Endothelial cell of umbilical vein (primary cell): Measurements from ENCODE around the gene BLVRA.

ENCODE experiments used
- EZH2 ChIP-seq: IDR thresholded peaks from 2 replicates; pipeline ENCODE4 v1.6.1; 2012; ENCODE audit warnings: borderline replicate concordance, low read depth, mild to moderate bottlenecking, moderate library complexity, low read length, inconsistent platforms; ENCODE audit not compliant: severe bottlenecking
- FOS ChIP-seq: IDR thresholded peaks from 2 replicates; pipeline ENCODE4 v1.6.1; 2011; ENCODE audit warnings: mild to moderate bottlenecking, low read length, moderate library complexity, borderline replicate concordance; ENCODE audit not compliant: insufficient read depth
- GATA2 ChIP-seq: IDR thresholded peaks from 2 replicates; pipeline ENCODE4 v1.7.0; 2011; ENCODE audit warnings: low read depth, mild to moderate bottlenecking, moderate library complexity, mixed read lengths, low read length; ENCODE audit not compliant: insufficient read length, insufficient read depth
- JUN ChIP-seq: IDR thresholded peaks from 2 replicates; pipeline ENCODE4 v1.6.1; 2011; ENCODE audit warnings: borderline replicate concordance, low read depth; ENCODE audit not compliant: insufficient read length, insufficient read depth
- MYC ChIP-seq: IDR thresholded peaks from one replicate; pipeline ENCODE4 v1.6.1; 2011; ENCODE audit warnings: mild to moderate bottlenecking, low read depth, low read length
- POLR2A ChIP-seq: IDR thresholded peaks from 2 replicates; pipeline ENCODE4 v1.6.1; 2012; ENCODE audit warnings: low read depth, mild to moderate bottlenecking, control low read depth, low read length
- POLR2AphosphoS5 ChIP-seq: IDR thresholded peaks from 2 replicates; pipeline ENCODE4 v1.6.1; 2012; ENCODE audit warnings: low read depth, mild to moderate bottlenecking, control low read depth, low read length, moderate library complexity; ENCODE audit not compliant: insufficient read depth
- TF ChIP-seq, protein P1 (sequence below), 2 donors: IDR thresholded peaks; 1 replicate in 1 of 2; 2 replicates in 1 of 2; pipeline ENCODE4 v1.5.1; 2011; ENCODE audit warnings: low read length in 2 of 2, mild to moderate bottlenecking in 2 of 2, moderate library complexity in 2 of 2, control low read depth in 1 of 2, inconsistent platforms in 1 of 2, low read depth in 1 of 2; ENCODE audit not compliant: insufficient read depth in 1 of 2; ENCODE audit errors: extremely low read depth in 1 of 2
- TF ChIP-seq, protein P2 (sequence below): IDR thresholded peaks from 2 replicates; pipeline ENCODE4 v1.6.1; 2011; ENCODE audit not compliant: insufficient read depth, insufficient read length

- TF ChIP-seq MYC: no peak
- TF ChIP-seq, protein P1, sequence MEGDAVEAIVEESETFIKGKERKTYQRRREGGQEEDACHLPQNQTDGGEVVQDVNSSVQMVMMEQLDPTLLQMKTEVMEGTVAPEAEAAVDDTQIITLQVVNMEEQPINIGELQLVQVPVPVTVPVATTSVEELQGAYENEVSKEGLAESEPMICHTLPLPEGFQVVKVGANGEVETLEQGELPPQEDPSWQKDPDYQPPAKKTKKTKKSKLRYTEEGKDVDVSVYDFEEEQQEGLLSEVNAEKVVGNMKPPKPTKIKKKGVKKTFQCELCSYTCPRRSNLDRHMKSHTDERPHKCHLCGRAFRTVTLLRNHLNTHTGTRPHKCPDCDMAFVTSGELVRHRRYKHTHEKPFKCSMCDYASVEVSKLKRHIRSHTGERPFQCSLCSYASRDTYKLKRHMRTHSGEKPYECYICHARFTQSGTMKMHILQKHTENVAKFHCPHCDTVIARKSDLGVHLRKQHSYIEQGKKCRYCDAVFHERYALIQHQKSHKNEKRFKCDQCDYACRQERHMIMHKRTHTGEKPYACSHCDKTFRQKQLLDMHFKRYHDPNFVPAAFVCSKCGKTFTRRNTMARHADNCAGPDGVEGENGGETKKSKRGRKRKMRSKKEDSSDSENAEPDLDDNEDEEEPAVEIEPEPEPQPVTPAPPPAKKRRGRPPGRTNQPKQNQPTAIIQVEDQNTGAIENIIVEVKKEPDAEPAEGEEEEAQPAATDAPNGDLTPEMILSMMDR (IDR thresholded peaks at IDR 0.05; ENCODE audit: extremely low read depth in 1 of 2, insufficient read depth in 1 of 2, low read depth in 1 of 2, low read length in 2 of 2): no peak
- no peak for TF ChIP-seq POLR2A
- no peak for TF ChIP-seq JUN
- TF ChIP-seq, protein P2, sequence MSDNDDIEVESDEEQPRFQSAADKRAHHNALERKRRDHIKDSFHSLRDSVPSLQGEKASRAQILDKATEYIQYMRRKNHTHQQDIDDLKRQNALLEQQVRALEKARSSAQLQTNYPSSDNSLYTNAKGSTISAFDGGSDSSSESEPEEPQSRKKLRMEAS: no peak
- TF ChIP-seq FOS: no peak
- no peak for TF ChIP-seq EZH2
- TF ChIP-seq POLR2AphosphoS5: no peak
- TF ChIP-seq GATA2: no peak
Observed at GRCh38 chr7:43769791-43770465, 11.4 kb downstream of the BLVRA start.
